SK-N-SH (cell line): ENCODE results near the gene ZNF516. TPM values are rescaled to one million over a fixed set of nuclear protein-coding genes. Genes with fewer than 3 reads are reported as not detected.

ENCODE experiments used
- CTCF ChIA-PET: fragments of 300-600, 350-600 bp; formaldehyde crosslinking; extraction: SDS; loops from one replicate; lab custom pipeline; 2021; lab: Yijun Ruan, JAX
- POLR2A ChIA-PET: fragments of 350-600 bp; sonication (Branson Sonifier 250); formaldehyde crosslinking; extraction: SDS; loops from one replicate; lab custom pipeline; 2020; ENCODE audit warnings: antibody characterized with exemption, inconsistent platforms; lab: Yijun Ruan, JAX
- DNase-seq: peaks from one replicate; pipeline ENCODE4 v3.0.0; 2012
- H2AFZ ChIP-seq: fragments of 200-600 bp; sonication (generic); 2 replicates; pipeline ENCODE4 v1.8.1; 2016; ENCODE audit warnings: antibody characterized with exemption, mild to moderate bottlenecking, low read depth
- H3F3A ChIP-seq: fragments of 200-600 bp; sonication (generic); replicated peaks from 2 replicates; pipeline ENCODE3; 2016; ENCODE audit warnings: antibody characterized with exemption, mild to moderate bottlenecking; ENCODE audit not compliant: insufficient read depth
- H3K27ac ChIP-seq, 2 experiments: fragments of 200-500 bp in 1 of 2; fragments of 200-600 bp in 1 of 2; sonication (Bioruptor generic) in 1 of 2; sonication (generic), shearing (Covaris generic) in 1 of 2; 2 replicates each; pipeline versions ENCODE4 v1.5.1 to v1.6.1; 2014 to 2016; ENCODE audit warnings: low read depth in 2 of 2, inconsistent platforms in 1 of 2, low read length in 1 of 2, mild to moderate bottlenecking in 1 of 2, mixed read lengths in 1 of 2
- H3K27me3 ChIP-seq: fragments of 200-600 bp; sonication (generic), shearing (Covaris generic); 2 replicates; pipeline ENCODE4 v1.6.1; 2016; ENCODE audit warnings: mixed run types; ENCODE audit not compliant: insufficient read depth
- H3K36me3 ChIP-seq, 2 experiments: fragments of 200-500 bp in 1 of 2; fragments of 200-600 bp in 1 of 2; sonication (Bioruptor generic) in 1 of 2; sonication (generic) in 1 of 2; replicated peaks in 1 of 2; 2 replicates each; pipeline versions ENCODE3 to v1.5.1; 2014 to 2016; ENCODE audit warnings: low read length in 1 of 2, mild to moderate bottlenecking in 1 of 2; ENCODE audit not compliant: insufficient read depth in 2 of 2, control insufficient read depth in 1 of 2
- H3K4me1 ChIP-seq, 2 experiments: fragments of 200-500 bp in 1 of 2; fragments of 200-600 bp in 1 of 2; sonication (Bioruptor generic) in 1 of 2; sonication (generic), shearing (Covaris generic) in 1 of 2; 2 replicates each; pipeline versions ENCODE4 v1.5.1 to v1.6.1; 2014 to 2016; ENCODE audit warnings: low read depth in 1 of 2, low read length in 1 of 2, mixed run types in 1 of 2; ENCODE audit not compliant: insufficient read depth in 2 of 2, control insufficient read depth in 1 of 2
- H3K4me2 ChIP-seq: fragments of 200-600 bp; sonication (generic), shearing (Covaris generic); 2 replicates; pipeline ENCODE4 v1.6.1; 2017; ENCODE audit warnings: mixed run types
- H3K4me3 ChIP-seq, 2 experiments: fragments of 200-500 bp in 1 of 2; fragments of 200-600 bp in 1 of 2; sonication (Bioruptor generic) in 1 of 2; sonication (generic), shearing (Covaris generic) in 1 of 2; 2 replicates each; pipeline versions ENCODE4 v1.5.1 to v1.8.1; 2014 to 2016; ENCODE audit warnings: low read depth in 2 of 2, inconsistent platforms in 1 of 2, low read length in 1 of 2, mild to moderate bottlenecking in 1 of 2, mixed read lengths in 1 of 2, moderate library complexity in 1 of 2
- H3K79me2 ChIP-seq: fragments of 200-600 bp; sonication (generic); 2 replicates; pipeline ENCODE4 v1.8.1; 2017; ENCODE audit warnings: mild to moderate bottlenecking; ENCODE audit not compliant: insufficient read depth
- H3K9ac ChIP-seq: fragments of 200-600 bp; sonication (generic); 2 replicates; pipeline ENCODE4 v1.6.1; 2017; ENCODE audit warnings: mixed run types
- H3K9me2 ChIP-seq: fragments of 200-600 bp; sonication (generic); 2 replicates; pipeline ENCODE4 v1.6.1; 2017; ENCODE audit warnings: mixed run types
- H3K9me3 ChIP-seq: fragments of 200-600 bp; sonication (generic); 2 replicates; pipeline ENCODE4 v1.6.1; 2017; ENCODE audit warnings: mixed run types, mild to moderate bottlenecking, moderate library complexity
- H4K20me1 ChIP-seq: fragments of 200-600 bp; sonication (generic); 2 replicates; pipeline ENCODE4 v1.6.1; 2017; ENCODE audit warnings: mild to moderate bottlenecking, mixed run types; ENCODE audit not compliant: insufficient read depth
- EZH2phosphoT487 ChIP-seq: fragments of 200-600 bp; sonication (generic); IDR thresholded peaks from 2 replicates; pipeline ENCODE4 v1.6.1; 2017; ENCODE audit warnings: low read depth, mixed run types, mild to moderate bottlenecking, antibody characterized with exemption, moderate library complexity, borderline replicate concordance
- FOSL2 ChIP-seq: IDR thresholded peaks from 2 replicates; pipeline ENCODE4 v1.4.0; 2012; ENCODE audit warnings: low read depth, mild to moderate bottlenecking, moderate library complexity, borderline replicate concordance
- FOXM1 ChIP-seq: IDR thresholded peaks from 2 replicates; pipeline ENCODE4 v1.4.0; 2012; ENCODE audit warnings: low read depth, mild to moderate bottlenecking
- GATA2 ChIP-seq: sonication (generic); formaldehyde crosslinking; IDR thresholded peaks from 2 replicates; pipeline ENCODE4 v1.5.0; 2020; ENCODE audit warnings: mild to moderate bottlenecking, missing genetic modification reagents
- JUND ChIP-seq: IDR thresholded peaks from 2 replicates; pipeline ENCODE4 v1.4.0; 2012
- POLR2AphosphoS5 ChIP-seq: IDR thresholded peaks from 2 replicates; pipeline ENCODE4 v1.6.1; 2012; ENCODE audit warnings: low read depth, low read length
- RAD21 ChIP-seq: IDR thresholded peaks from 2 replicates; pipeline ENCODE4 v1.6.1; 2012; ENCODE audit warnings: mild to moderate bottlenecking, low read length
- RCOR1 ChIP-seq: fragments of 150-350 bp; IDR thresholded peaks from 2 replicates; pipeline ENCODE4 v1.6.1; 2017; ENCODE audit warnings: antibody characterized with exemption, low read length
- RFX5 ChIP-seq: IDR thresholded peaks from 2 replicates; pipeline ENCODE4 v1.6.1; 2012; ENCODE audit warnings: mild to moderate bottlenecking, improper control_type of control experiment, low read length
- SMC3 ChIP-seq: IDR thresholded peaks from 2 replicates; pipeline ENCODE4 v1.6.1; 2012; ENCODE audit warnings: low read depth, low read length, improper control_type of control experiment
- TCF12 ChIP-seq: IDR thresholded peaks from 2 replicates; pipeline ENCODE4 v1.4.0; 2012
- USF2 ChIP-seq: fragments of 150-350 bp; IDR thresholded peaks from 2 replicates; pipeline ENCODE4 v1.6.1; 2017; ENCODE audit warnings: antibody characterized with exemption, low read length, low read depth, borderline replicate concordance
- WGBS: methylation state at CpG from one replicate; pipeline ENCODE4 v1.1.6; 2017; ENCODE audit warnings: low lambda C conversion rate; 5-methylcytosine and 5-hydroxymethylcytosine counted together
- polyA plus RNA-seq, 3 experiments: library from polyadenylated mRNA; depleted of rRNA; stranded (reverse); fragments of >200 nt; gene quantifications; 2 replicates each; pipeline ENCODE4 v1.2.3, GENCODE V29; 2012
- TF ChIP-seq, protein P1 (sequence below): fragments of 200-600 bp; sonication (generic); IDR thresholded peaks from 2 replicates; pipeline ENCODE4 v1.6.1; 2017; ENCODE audit warnings: antibody characterized with exemption, mild to moderate bottlenecking, moderate library complexity
- TF ChIP-seq, protein P2 (sequence below): IDR thresholded peaks from 2 replicates; pipeline ENCODE4; 2012
- TF ChIP-seq, protein P3 (sequence below): fragments of 150-350 bp; IDR thresholded peaks from 2 replicates; pipeline ENCODE4 v1.6.1; 2016; ENCODE audit warnings: mild to moderate bottlenecking, low read depth, low read length
- TF ChIP-seq, protein P4 (sequence below): IDR thresholded peaks from 2 replicates; pipeline ENCODE4 v1.6.1; 2012; ENCODE audit warnings: mild to moderate bottlenecking, low read depth, low read length, moderate library complexity

Gene ZNF516
- polyA plus RNA-seq, 1 of the 3 experiments (the other 2 are of a cell fraction), result 4.4 TPM

GRCh38 chr18:76405681-76406356, 89.2 kb downstream of the ZNF516 start:
- ChIA-PET CTCF (interaction anchor here (1.2 kb wide), 2 partner anchors 289 to 304 kb away, joined by 3 read pairs; no protein-coding TSS in a partner anchor), POLR2A (no interaction called here)
- Histone ChIP-seq H3K9ac (no peak overlapping the region), H3K4me3 (no peak overlapping the region), H3K4me1 (no peaks in the 10 kb centered on the region; a peak in 1 of 4 replicates), H3K9me3 (no peaks in the 10 kb centered on the region), H3K79me2 (0 out of 2 replicates have a peak, but pooled peaks cover 4% of the 10 kb centered on the region), H3K4me2 (no peak overlapping the region), H3K27me3 (no peaks in the 10 kb centered on the region), H2AFZ (no peak overlapping the region), H4K20me1 (no peaks in the 10 kb centered on the region), H3K9me2 (no peaks in the 10 kb centered on the region), H3K36me3 (no peaks in the 10 kb centered on the region), H3F3A (no peaks in the 10 kb centered on the region), H3K27ac (no peak overlapping the region)
- DNase-seq, result peak; percentile 63
- WGBS, result 74% methylated on average over 37 of the region's 37 CpGs
- TF ChIP-seq, protein P1, sequence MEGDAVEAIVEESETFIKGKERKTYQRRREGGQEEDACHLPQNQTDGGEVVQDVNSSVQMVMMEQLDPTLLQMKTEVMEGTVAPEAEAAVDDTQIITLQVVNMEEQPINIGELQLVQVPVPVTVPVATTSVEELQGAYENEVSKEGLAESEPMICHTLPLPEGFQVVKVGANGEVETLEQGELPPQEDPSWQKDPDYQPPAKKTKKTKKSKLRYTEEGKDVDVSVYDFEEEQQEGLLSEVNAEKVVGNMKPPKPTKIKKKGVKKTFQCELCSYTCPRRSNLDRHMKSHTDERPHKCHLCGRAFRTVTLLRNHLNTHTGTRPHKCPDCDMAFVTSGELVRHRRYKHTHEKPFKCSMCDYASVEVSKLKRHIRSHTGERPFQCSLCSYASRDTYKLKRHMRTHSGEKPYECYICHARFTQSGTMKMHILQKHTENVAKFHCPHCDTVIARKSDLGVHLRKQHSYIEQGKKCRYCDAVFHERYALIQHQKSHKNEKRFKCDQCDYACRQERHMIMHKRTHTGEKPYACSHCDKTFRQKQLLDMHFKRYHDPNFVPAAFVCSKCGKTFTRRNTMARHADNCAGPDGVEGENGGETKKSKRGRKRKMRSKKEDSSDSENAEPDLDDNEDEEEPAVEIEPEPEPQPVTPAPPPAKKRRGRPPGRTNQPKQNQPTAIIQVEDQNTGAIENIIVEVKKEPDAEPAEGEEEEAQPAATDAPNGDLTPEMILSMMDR, result peak; percentile 49
- TF ChIP-seq GATA2 (CRISPR knock-in tag) (no peak), RFX5 (no peak), FOSL2 (no peak), USF2 (no peak), RCOR1 (no peak), JUND (no peak), SMC3 (peak; percentile 52), POLR2AphosphoS5 (no peak), TCF12 (no peak), RAD21 (peak; percentile 52), FOXM1 (no peak), EZH2phosphoT487 (no peak)
- TF ChIP-seq, protein P2, sequence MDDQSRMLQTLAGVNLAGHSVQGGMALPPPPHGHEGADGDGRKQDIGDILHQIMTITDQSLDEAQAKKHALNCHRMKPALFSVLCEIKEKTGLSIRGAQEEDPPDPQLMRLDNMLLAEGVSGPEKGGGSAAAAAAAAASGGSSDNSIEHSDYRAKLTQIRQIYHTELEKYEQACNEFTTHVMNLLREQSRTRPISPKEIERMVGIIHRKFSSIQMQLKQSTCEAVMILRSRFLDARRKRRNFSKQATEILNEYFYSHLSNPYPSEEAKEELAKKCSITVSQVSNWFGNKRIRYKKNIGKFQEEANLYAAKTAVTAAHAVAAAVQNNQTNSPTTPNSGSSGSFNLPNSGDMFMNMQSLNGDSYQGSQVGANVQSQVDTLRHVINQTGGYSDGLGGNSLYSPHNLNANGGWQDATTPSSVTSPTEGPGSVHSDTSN, result no peak
- TF ChIP-seq, protein P3, sequence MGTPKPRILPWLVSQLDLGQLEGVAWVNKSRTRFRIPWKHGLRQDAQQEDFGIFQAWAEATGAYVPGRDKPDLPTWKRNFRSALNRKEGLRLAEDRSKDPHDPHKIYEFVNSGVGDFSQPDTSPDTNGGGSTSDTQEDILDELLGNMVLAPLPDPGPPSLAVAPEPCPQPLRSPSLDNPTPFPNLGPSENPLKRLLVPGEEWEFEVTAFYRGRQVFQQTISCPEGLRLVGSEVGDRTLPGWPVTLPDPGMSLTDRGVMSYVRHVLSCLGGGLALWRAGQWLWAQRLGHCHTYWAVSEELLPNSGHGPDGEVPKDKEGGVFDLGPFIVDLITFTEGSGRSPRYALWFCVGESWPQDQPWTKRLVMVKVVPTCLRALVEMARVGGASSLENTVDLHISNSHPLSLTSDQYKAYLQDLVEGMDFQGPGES, result no peak
- TF ChIP-seq, protein P4, sequence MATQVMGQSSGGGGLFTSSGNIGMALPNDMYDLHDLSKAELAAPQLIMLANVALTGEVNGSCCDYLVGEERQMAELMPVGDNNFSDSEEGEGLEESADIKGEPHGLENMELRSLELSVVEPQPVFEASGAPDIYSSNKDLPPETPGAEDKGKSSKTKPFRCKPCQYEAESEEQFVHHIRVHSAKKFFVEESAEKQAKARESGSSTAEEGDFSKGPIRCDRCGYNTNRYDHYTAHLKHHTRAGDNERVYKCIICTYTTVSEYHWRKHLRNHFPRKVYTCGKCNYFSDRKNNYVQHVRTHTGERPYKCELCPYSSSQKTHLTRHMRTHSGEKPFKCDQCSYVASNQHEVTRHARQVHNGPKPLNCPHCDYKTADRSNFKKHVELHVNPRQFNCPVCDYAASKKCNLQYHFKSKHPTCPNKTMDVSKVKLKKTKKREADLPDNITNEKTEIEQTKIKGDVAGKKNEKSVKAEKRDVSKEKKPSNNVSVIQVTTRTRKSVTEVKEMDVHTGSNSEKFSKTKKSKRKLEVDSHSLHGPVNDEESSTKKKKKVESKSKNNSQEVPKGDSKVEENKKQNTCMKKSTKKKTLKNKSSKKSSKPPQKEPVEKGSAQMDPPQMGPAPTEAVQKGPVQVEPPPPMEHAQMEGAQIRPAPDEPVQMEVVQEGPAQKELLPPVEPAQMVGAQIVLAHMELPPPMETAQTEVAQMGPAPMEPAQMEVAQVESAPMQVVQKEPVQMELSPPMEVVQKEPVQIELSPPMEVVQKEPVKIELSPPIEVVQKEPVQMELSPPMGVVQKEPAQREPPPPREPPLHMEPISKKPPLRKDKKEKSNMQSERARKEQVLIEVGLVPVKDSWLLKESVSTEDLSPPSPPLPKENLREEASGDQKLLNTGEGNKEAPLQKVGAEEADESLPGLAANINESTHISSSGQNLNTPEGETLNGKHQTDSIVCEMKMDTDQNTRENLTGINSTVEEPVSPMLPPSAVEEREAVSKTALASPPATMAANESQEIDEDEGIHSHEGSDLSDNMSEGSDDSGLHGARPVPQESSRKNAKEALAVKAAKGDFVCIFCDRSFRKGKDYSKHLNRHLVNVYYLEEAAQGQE, result no peak
